ENCODE results near the gene SF3B2.
"Not testable (repeated sequence)": the region's sequence is repeated elsewhere in the genome, so short reads cannot be mapped to it uniquely, and the experiment has no call there.

The SF3B2 gene

GRCh38 chr11:66020212-66020611 is 32.0 kb upstream of the SF3B2 start:
- no peak for DNase-seq

- peak; percentile 22 for DNase-seq
Observed at GRCh38 chr11:66020618-66021357, 31.4 kb upstream of the SF3B2 start.

- peak; percentile 83 for DNase-seq
Observed at GRCh38 chr11:66022401-66023185, 29.6 kb upstream of the SF3B2 start.

- not testable (repeated sequence) for DNase-seq
Observed at GRCh38 chr11:66023186-66023440, 29.1 kb upstream of the SF3B2 start.

GRCh38 chr11:66026017-66026529 is 26.1 kb upstream of the SF3B2 start, which contains the start of gene CATSPER1:
TSS of gene CATSPER1 (minus strand) at chr11:66026479. CDS start at chr11:66026379, 100 bp downstream.
- DNase-seq, result no peak

GRCh38 chr11:66032957-66033735 is 19.0 kb upstream of the SF3B2 start:
- DNase-seq, result no peak

GRCh38 chr11:66035653-66036333 is 16.4 kb upstream of the SF3B2 start:
- no peak for DNase-seq

GRCh38 chr11:66036334-66036710 is 15.8 kb upstream of the SF3B2 start:
- no peak for DNase-seq

GRCh38 chr11:66037327-66037726 is 14.8 kb upstream of the SF3B2 start:
- DNase-seq, result no peak

GRCh38 chr11:66039765-66040164 is 12.4 kb upstream of the SF3B2 start:
- no peak for DNase-seq

GRCh38 chr11:66042227-66042995 is 9.8 kb upstream of the SF3B2 start:
- no peak for DNase-seq

- DNase-seq, result no peak
Observed at GRCh38 chr11:66042996-66043906, 8.9 kb upstream of the SF3B2 start.

- DNase-seq, result no peak
Observed at GRCh38 chr11:66044757-66045156, 7.4 kb upstream of the SF3B2 start.

GRCh38 chr11:66045177-66045639 is 7.0 kb upstream of the SF3B2 start:
- DNase-seq, result peak; percentile 85

- no peak for DNase-seq
Observed at GRCh38 chr11:66046901-66047300, 5.3 kb upstream of the SF3B2 start.

GRCh38 chr11:66047541-66048365 is 4.4 kb upstream of the SF3B2 start:
- no peak for DNase-seq

GRCh38 chr11:66048547-66049323 is 3.4 kb upstream of the SF3B2 start, which contains the start of gene GAL3ST3:
TSS of gene GAL3ST3 (minus strand) at chr11:66049161. CDS start at chr11:66045415, 3,746 bp downstream.
- DNase-seq, result no peak

- DNase-seq, result no peak
Observed at GRCh38 chr11:66050581-66051231, 1.5 kb upstream of the SF3B2 start.
